ENCODE data around the gene CCNI2.

CCNI2 gene

DNA sequence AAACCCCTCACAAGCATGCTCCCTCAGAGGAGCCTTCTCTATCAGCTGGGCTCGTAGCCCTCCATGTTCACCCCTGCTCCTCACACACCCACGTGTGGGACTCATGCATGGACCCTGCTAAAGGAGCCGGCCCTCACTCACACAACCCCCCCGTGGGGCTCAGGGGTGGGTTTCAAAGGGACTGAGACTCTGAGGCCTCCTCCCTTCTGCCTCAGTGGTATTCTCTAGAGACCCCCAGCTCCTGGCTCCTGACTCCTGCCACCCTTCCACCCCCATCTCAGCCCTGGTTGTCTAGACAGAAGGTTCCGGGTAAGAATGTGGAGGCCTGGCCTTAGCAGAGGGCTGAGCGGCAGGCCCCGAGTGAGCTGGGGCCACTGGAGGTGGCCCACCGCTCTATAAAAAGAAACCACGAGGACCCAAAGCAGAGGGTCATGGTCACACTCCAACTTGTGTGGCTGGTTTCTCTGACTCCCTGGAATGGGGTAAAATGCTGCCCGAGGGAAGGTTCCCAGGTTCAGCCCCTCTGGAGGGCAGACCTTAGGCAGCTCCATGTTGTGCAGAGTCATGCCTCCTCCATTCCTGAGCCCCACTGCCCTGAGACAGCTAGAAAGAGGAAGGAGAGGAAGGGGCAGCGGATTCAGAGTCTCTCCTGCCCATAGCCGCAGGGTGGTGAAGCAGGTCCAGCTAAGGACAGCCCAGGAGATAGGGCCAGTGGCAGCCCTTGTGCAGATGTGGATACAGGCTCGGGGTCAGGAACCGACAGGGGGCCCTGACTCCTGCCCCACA is 19.0 kb downstream of the CCNI2 start:
- no peak for DNase-seq

DNA sequence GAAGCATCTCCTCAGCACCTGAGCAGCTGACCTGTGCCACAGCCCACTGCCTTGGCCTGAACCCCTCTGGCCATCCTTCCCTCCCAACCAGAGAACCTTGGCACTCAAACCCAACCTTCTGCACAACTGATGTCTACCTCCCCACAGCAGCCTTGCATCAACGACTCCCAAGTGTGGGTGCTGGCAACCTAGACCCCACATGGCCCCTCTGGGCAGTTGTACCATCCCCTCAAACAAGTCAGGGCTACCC is 19.5 kb downstream of the CCNI2 start:
- no peak for DNase-seq

- no peak for DNase-seq
Observed at GRCh38 chr5:132767150-132767549, 19.9 kb downstream of the CCNI2 start.

DNA sequence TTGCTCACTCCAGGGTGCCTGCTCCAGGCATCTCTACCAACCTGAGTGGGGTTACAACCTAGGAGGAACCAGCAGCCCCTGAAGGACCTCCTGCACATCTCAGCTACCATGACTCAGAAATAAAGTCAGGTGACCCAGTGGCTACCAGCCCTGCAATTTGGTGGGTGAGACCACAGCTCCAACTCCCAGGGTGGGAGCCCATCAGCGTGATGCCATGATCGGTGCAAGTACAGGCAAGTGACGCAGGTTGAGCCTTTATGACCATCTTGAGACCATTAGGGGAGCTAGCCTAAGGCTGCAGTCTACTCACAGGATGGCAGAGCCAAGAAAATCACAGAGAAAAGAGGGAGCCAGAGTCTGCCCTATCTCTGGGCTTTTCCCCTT is 21.3 kb downstream of the CCNI2 start:
- no peak for DNase-seq

GRCh38 chr5:132770476-132771159 is 23.4 kb downstream of the CCNI2 start:
- DNase-seq, result no peak

GRCh38 chr5:132771503-132771998 is 24.3 kb downstream of the CCNI2 start:
- no peak for DNase-seq

DNA sequence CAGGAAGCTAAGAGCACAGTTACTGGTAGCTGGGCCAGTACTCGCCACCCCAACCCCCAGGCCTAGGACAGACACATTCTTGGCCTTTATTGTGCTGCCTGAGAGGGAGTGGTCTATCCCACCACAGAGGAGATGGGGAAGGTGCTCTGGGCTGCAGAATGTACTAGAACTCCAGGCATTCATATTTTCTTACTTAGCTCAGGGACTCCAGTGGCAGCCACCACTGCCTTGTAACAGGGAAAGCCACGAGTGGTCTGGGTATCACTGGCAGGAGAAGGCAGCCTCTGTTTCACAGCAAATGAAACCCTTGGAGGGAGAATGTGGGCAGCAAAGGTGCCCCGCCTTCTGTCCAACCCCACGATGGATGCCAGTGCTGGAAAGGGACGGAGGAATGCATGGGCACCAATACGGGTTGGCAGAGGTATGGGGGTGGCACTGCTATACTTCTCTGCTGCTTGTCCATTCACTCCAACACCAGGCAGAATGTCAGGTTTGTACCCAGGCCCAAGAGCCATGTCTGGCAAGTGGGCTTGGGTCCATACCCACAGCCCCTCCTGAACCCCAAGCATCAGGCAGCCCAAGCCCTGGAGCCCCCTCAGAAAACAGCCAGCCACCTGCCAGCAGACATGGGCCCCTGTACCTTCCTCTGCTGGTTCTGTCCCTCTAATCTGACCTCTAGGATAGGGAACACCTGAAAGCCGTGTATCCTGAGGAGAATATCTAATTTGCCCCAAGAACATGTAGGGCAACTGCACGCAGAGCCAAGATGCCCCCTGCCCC is 25.3 kb downstream of the CCNI2 start:
- no peak for DNase-seq

DNA sequence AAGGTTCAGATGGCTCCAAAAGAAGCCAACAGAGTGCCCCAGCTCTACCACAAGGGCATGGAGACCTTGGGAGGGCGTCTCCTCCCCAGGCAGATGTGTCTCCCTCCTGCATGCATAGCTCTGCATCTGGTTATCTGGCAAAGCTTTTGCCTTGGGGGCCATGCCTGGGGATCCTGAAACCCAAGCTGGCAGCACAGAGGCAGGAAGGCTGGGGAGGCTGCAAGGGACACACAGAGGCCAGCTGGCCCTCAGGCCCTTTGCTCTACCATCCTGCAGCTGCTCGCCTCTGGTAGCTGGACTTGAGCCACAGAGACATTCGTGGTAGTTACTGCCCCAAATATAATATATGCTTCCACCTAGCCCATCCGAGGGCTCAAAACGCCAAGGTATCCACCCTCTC is 25.9 kb downstream of the CCNI2 start:
- no peak for DNase-seq

- DNase-seq, result no peak
Observed at GRCh38 chr5:132773601-132774355, 26.6 kb downstream of the CCNI2 start.

DNA sequence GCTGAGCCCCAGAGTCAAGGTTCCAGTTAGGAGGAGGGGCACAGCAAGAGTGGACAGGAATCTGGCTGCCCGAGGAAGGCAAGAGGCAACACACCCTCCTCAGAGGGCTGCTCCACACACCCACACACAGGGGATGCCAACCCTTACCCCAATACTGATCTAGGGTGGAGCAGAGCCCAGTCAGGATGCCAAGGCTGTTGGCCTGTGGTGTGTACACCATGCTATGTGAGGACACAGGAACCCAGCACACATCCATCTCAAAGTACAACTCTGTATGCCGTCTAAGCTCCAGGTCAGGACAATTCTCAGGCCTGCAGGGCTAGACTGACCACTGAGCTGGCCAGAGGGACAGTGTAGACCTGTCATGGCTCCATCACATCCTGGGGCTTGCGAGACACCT is 27.2 kb downstream of the CCNI2 start:
- no peak for DNase-seq

GRCh38 chr5:132774896-132775295 is 27.7 kb downstream of the CCNI2 start:
- no peak for DNase-seq

DNA sequence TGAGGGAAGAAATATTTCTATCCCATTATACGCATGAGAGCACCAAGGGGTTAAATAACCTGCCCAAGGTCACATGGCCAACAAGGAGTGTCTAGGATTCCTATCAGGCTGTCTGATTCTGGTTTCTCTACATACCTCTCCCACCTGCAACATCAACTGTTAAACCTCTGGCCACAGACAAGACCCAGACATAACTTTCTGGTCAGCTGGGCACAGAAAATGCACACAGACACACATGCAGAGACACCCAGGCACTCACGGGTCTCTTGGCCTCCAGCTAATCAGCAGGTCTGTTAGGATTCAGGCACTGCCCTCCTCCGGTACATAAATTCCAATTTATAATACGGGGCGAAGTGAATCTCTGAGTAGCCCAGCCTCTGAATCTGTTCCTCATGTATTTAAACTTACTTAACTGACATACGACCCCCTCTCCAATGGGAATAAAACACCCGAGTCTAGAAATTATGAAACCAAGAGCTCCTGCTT is 28.3 kb downstream of the CCNI2 start:
- DNase-seq, result no peak

DNA sequence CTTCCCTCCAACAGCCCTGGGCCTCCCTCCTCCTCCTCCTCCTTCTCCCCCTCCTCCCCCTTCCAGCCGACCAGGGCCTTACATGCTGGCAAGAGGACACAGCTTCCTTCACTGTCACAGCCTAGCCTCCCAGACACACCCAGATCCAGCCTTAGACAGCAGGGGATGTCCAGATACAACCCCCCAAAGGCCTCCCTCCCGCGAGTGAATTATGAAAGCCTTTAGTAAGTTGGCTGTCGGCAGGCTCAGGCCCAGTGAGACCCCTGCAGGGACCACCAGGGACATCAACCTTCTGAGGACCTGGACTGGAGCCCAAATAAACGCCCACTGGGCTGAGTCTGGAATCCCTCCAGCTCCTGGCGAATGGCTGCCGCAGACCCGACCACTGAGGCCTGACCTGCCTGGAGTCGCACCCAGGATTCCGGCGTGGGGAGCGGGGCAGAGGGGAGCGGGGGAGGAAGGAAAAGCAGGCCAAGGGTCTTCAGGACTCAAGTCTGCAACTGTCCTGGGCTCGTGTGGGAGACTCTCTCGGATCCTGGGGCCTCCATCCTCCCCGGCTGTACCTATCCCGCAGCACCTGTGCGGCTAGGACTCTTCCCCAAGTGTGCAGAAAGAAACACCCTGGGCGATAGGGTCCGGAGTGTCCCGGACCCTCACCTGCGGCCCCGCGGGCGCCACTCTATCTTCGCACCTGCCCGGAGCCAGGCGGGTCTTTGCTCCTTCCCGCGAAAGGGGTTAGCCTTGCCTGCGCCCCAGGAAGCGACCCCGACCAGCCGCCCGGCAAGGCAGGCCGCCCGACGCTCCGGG is 29.1 kb downstream of the CCNI2 start:
- no peak for DNase-seq

DNA sequence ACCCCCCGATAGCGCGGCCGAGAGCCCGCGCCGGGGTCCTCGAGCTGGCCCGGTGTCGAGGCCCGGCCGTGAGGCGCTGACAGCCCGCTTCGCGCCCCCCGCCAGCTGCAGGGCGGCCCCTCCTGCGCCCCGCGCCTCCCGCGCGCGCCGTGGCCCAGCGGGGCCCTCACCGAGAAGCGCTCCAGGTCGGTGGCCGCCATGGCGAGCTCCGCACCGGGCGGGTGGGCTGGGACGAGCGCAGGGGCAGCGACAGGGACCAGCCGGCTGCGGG is 29.6 kb downstream of the CCNI2 start:
- DNase-seq, result no peak

GRCh38 chr5:132777209-132778069 is 30.2 kb downstream of the CCNI2 start, which contains the start of gene SEPTIN8:
SEPTIN8 (minus strand) TSS chr5:132777239; CDS start chr5:132777137, 102 bp downstream.
- DNase-seq, result peak; percentile 25 to 44

DNA sequence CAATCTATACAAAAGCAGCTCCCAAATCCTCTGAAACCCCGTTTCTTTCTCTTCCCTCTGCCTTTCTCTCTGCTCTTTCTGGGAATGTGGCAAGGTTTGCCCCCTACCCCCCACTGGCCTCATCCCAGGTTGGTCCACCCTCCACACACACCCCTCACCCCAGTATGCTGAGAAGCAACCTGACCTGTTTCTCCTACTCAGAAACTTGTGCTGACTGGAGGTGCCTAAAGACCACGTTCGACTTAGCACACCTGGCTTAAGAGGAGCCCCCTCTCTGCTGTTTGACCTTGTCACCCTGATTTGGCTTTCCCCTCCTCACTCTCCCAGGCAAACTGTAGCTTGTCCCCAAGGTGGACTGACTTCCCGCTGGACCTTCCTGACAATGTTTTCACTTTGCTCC is 30.9 kb downstream of the CCNI2 start:
- no peak for DNase-seq

DNA sequence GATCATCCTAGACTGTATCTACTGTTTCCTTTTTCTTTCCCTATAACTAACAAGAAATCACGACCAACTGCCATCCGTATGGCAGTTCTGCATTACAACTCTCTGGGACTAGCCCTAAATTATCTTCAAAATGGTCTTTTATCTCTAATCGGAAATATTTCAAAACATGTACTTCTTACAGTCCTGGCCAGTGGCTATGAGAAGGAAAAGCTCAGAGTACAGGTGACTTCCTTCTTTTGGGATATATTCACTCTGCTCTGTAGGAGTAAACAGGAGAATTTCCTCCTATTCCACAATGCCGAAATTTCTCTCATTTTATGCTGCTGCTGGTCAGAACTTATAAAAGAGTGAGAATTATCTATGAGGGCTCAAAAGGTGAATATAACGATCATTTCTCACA is 31.6 kb downstream of the CCNI2 start:
- no peak for DNase-seq

GRCh38 chr5:132779961-132780360 is 32.7 kb downstream of the CCNI2 start:
- DNase-seq, result no peak

- DNase-seq, result no peak
Observed at GRCh38 chr5:132780577-132780976, 33.4 kb downstream of the CCNI2 start.

- DNase-seq, result no peak
Observed at GRCh38 chr5:132781029-132781428, 33.8 kb downstream of the CCNI2 start.

DNA sequence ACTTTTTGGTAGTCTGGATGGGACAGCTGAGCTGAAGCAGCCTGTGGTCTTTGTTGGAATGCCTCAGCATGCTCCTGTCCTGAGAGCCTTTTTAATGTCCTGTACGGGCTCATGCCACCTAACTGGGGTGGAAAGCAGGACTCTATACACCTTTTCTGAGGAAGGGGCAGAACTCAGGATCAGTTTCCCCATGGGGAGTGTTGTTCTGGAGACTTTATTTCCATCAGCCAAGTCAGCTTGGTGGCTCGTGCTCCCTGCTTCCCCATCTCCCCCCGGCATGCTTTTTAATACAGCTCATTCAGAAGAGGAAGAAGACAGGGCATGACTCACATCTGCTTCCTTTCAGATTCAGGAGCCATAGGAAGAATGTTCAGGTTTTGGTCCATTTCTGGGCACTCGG is 34.9 kb downstream of the CCNI2 start:
- DNase-seq, result peak; percentile 57 to 67
